Hepatic stellate cell (primary cell): ENCODE results near the gene ELAVL3.
"Not testable (repeated sequence)": the region's sequence is repeated elsewhere in the genome, so short reads cannot be mapped to it uniquely, and the experiment has no call there.

Experiments used
- DNase-seq: peaks from one replicate; pipeline ENCODE4 v3.0.0; 2011; ENCODE audit warnings: low spot score

ELAVL3 gene

DNA sequence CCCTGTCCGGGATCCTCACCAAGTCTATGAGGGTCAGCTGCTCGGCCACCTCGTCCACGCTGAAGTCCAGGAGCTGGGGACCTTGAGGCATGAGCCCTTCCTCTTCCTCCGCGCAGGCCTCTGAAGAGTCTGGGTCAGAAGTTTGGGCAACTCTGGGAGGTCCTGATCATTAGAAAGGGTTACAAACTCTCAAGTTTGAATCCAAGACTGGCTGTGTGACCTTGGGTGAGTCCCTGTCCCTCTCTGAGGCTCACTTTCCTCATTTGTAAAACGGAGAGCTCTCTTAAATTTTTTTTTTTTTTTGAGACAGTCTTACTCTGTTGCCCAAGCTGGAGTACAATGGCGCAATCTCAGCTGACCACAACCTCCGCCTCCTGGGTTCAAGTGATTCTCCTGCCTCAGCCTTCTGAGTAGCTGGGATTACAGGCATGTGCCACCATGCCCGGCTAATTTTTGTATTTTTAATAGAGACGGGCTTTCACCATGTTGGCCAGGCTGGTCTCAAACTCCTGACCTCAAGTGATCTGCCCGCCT lies 74.1 kb downstream of the ELAVL3 start:
- not testable (repeated sequence) for DNase-seq

DNA sequence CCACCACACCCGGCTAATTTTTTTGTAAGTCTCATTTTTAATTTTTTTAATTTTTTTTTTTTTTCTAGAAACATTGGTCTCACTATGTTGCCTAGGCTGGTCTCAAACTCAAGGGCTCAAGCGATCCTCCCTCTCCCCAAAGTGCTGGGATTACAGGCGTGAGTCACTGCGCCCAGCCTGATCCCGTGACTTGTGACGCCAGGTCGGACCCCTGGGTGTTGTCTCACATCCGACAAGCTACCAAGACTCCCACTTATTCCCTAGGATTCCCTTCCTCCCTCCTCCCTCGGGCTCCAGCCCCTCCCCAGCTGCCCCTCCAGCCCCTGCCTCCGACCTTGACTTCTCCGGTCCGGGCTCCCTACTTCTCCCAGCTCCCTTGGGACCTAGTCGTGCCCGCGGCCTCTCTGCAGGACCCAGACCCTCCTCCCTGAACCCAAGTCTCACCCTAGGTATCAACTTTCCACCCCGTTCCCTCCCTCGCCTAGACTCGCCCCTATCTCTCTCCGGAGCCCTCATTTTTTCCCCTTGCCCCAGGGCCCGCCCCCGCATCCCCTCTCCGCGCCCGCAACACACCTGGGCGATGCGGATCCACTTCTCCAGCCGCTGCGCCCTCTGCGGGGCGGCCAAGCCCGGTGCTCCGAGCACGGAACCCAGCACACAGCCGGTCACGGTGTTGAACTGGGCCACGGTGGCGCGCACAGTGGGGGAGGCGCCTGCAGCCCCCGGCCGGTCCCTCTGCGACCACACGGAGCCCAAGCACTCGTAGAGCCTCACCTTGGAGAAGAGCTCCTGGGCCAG lies 74.8 kb downstream of the ELAVL3 start:
- DNase-seq, result no peak

DNA sequence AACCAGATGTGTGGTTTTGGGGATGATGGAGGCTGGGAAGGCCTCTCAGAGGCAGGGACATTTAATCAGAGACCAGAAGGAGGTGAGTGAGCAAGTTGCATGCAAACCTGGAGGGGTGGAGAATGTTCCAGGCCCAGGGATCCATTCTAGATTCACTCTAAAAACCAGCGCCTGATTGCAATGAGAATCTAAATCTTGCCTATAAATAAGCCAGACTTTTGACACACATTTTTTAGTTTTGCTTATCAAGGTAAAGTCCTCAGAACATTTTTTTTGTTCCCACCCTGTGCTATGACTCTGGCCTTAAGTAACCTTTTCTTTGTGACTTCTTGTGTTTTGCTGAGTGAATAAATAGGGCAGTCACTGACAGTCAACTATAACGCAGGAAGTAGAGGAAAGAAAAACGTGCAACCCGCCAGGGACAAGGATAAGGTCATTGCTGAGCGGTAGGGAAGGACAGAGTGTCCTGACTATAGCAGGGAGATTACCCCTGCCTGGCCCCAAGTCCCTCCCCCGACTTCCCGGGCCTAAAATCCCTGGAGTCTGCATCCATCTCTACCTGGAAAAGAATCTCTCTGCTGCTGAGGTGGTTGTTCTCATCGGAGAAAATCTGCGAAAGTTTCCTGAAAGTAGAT lies 76.1 kb downstream of the ELAVL3 start:
- no peak for DNase-seq

DNA sequence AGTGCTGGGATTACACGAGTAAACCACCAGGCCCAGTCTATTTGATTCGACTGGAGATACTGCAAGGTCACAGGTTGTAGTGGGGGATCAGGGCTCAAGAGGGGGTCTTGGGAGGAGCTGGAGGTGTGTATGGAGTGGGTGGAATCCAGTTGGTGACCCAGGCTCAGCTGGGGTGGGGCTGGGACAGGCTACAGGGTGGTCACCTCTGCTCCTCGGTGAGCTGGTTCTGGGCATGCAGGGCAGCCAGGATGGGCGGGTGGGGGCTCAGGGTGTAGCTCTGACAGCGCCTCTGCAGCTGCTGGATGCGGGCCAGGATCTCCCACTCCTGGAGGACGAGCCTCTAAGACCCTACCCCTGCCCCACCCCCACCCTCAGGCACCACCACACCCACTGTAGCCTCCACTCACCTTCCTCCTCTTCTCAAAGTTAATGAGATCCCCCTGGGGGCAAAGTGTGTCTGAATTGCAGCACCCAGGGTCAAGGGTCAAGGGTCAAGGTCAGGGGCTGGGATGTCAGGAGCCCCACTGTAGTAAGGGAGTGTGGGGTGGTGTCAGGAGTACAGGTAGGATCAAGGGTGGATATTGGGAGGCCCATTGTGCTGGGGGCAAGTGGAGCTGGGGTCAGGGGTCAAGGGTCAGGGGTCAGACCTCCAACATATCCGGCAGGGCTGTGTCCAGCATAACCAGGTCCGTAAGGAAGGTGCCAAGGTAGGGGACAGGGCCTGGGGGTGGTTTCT lies 78.9 kb downstream of the ELAVL3 start:
- no peak for DNase-seq
